HepG2 (cell line): ENCODE measurements around the gene KANSL1. TPM values are rescaled to one million over a fixed set of nuclear protein-coding genes. Genes with fewer than 3 reads are reported as not detected.

Source experiments
- HHEX ChIP-seq: IDR thresholded peaks from 2 replicates; pipeline ENCODE4 v1.6.1; 2016; ENCODE audit warnings: control low read depth
- MXD4 ChIP-seq: IDR thresholded peaks from 2 replicates; pipeline ENCODE4 v1.6.1; 2016; ENCODE audit warnings: mild to moderate bottlenecking, missing biosample characterization, missing genetic modification reagents
- MZF1 ChIP-seq: sonication (generic); formaldehyde crosslinking; IDR thresholded peaks from 2 replicates; pipeline ENCODE4 v1.8.1; 2023; ENCODE audit warnings: mild to moderate bottlenecking, missing genetic modification reagents, borderline replicate concordance
- RFX1 ChIP-seq: fragments of 450-650 bp; IDR thresholded peaks from 2 replicates; pipeline ENCODE4 v1.6.1; 2017
- SATB2 ChIP-seq: sonication (generic); formaldehyde crosslinking; IDR thresholded peaks from 2 replicates; pipeline ENCODE4 v1.5.0; 2020; ENCODE audit warnings: missing genetic modification reagents
- SYNCRIP ChIP-seq: fragments of 200-400 bp; formaldehyde crosslinking; IDR thresholded peaks from 2 replicates; pipeline ENCODE4 v1.6.1; 2018; ENCODE audit warnings: mild to moderate bottlenecking, low read depth, low read length; ENCODE audit not compliant: insufficient read depth
- TBP ChIP-seq: sonication (generic); formaldehyde crosslinking; IDR thresholded peaks from 2 replicates; pipeline ENCODE4 v1.5.0; 2020; ENCODE audit warnings: missing genetic modification reagents
- TOE1 ChIP-seq: sonication (generic); formaldehyde crosslinking; IDR thresholded peaks from 2 replicates; pipeline ENCODE4 v1.4.0; 2020; ENCODE audit warnings: mild to moderate bottlenecking, missing genetic modification reagents
- YY1 ChIP-seq: IDR thresholded peaks from 2 replicates; pipeline ENCODE4 v1.6.1; 2011; ENCODE audit warnings: low read length, low read depth, moderate library complexity, mild to moderate bottlenecking; ENCODE audit not compliant: insufficient read depth, insufficient replicate concordance
- ZNF12 ChIP-seq: sonication (generic); formaldehyde crosslinking; IDR thresholded peaks from 2 replicates; pipeline ENCODE4 v1.5.0; 2020; ENCODE audit warnings: missing genetic modification reagents
- ZNF780A ChIP-seq: sonication (generic); formaldehyde crosslinking; IDR thresholded peaks from 2 replicates; pipeline ENCODE4 v1.8.0; 2022; ENCODE audit warnings: mild to moderate bottlenecking, missing genetic modification reagents, moderate library complexity
- polyA plus RNA-seq, 8 experiments: library from polyadenylated mRNA; depleted of rRNA in 3 of 8; stranded (reverse) in 7 of 8; unstranded in 1 of 8; fragments of >200 nt; fragmentation: Illumina TruSeq in 4 of 8; extraction: Trizol in 4 of 8; gene quantifications; 2 replicates each; pipeline versions ENCODE4 v1.2.1 to v1.2.3, GENCODE V29; 2011 to 2016; ENCODE audit warnings: low read depth in 4 of 8, missing spikeins in 1 of 8, mixed read lengths in 1 of 8; ENCODE audit not compliant: insufficient read depth in 1 of 8
- total RNA-seq, 5 experiments: library from RNA; depleted of rRNA; stranded (reverse); fragments of >200 nt; fragmentation: Illumina TruSeq; extraction: Trizol; gene quantifications; 2 replicates each; pipeline ENCODE4 v1.2.3, GENCODE V29; 2016; ENCODE audit warnings: low read depth in 1 of 5
- TF ChIP-seq, protein P1 (sequence below): sonication (generic); formaldehyde crosslinking; IDR thresholded peaks from 2 replicates; pipeline ENCODE4 v1.5.0; 2020; ENCODE audit warnings: missing genetic modification reagents
- TF ChIP-seq, protein P2 (sequence below): sonication (generic); formaldehyde crosslinking; IDR thresholded peaks from 2 replicates; pipeline ENCODE4 v1.4.0; 2020; ENCODE audit warnings: missing genetic modification reagents
- TF ChIP-seq, protein P3 (sequence below): IDR thresholded peaks from 2 replicates; pipeline ENCODE4 v1.6.1; 2016; ENCODE audit warnings: low read depth, borderline replicate concordance
- TF ChIP-seq, protein P4 (sequence below): sonication (generic); formaldehyde crosslinking; IDR thresholded peaks from 2 replicates; pipeline ENCODE4 v1.5.0; 2020; ENCODE audit warnings: mild to moderate bottlenecking, missing genetic modification reagents, moderate library complexity
- TF ChIP-seq, protein P5 (sequence below): sonication (generic); formaldehyde crosslinking; IDR thresholded peaks from 2 replicates; pipeline ENCODE4 v1.4.0; 2020; ENCODE audit warnings: mild to moderate bottlenecking, missing genetic modification reagents
- TF ChIP-seq, protein P6 (sequence below): sonication (generic); formaldehyde crosslinking; IDR thresholded peaks from 2 replicates; pipeline ENCODE4 v1.4.0; 2020; ENCODE audit warnings: missing genetic modification reagents

KANSL1 gene
- total and polyA plus RNA-seq, 2 of the 13 experiments (the other 11 are each of a cell fraction or from before 2014, with no cell fraction given) = 24.0 to 59.6 TPM

DNA sequence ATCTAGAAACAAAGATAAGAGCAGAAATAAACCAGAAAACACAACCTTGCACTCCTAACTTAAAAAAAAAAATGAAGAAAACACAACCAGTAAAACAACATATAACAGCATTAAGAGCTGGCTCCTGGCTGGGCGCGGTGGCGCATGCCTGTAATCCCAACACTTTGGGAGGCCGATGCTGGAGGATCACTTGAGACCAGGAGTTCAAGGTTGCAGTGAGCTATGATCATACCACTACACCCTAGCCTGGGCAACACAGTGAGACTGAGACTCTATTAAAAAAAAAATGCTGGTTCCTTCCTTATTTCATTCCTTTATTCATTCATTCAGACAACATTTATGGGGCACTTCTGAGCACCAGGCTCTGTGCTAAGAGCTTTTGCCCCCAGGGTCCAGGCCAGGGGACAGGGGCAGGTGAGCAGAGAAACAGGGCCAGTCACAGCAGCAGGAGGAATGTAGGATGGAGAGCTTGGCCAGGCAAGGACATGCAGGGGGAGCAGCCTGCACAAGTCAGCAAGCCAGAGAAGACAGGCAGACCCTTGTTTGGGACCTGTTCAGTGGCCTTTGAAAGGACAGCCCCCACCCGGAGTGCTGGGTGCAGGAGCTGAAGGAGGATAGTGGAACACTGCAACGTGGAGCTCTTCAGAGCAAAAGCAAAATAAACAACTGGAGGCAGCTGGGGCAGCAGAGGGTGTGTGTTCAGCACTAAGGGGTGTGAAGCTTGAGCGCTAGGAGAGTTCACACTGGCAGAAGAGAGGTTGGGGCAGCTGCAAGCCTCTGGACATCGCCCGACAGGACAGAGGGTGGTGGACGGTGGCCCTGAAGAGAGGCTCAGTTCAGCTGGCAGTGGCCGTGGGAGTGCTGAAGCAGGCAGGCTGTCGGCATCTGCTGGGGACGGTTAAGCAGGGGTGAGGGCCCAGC lies 191.6 kb downstream of the KANSL1 start (continued):
- TF ChIP-seq, protein P1, sequence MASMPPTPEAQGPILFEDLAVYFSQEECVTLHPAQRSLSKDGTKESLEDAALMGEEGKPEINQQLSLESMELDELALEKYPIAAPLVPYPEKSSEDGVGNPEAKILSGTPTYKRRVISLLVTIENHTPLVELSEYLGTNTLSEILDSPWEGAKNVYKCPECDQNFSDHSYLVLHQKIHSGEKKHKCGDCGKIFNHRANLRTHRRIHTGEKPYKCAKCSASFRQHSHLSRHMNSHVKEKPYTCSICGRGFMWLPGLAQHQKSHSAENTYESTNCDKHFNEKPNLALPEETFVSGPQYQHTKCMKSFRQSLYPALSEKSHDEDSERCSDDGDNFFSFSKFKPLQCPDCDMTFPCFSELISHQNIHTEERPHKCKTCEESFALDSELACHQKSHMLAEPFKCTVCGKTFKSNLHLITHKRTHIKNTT (CRISPR knock-in tag) = no peak
- no peak for TF ChIP-seq ZNF12 (CRISPR knock-in tag)
- TF ChIP-seq, protein P2, sequence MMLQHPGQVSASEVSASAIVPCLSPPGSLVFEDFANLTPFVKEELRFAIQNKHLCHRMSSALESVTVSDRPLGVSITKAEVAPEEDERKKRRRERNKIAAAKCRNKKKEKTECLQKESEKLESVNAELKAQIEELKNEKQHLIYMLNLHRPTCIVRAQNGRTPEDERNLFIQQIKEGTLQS (CRISPR knock-in tag) = no peak
- 0 out of 2 replicates have a peak, but pooled peaks have one; percentile 11 for TF ChIP-seq MXD4 (CRISPR knock-in tag)
- TF ChIP-seq RFX1 = no peak
- TF ChIP-seq, protein P3, sequence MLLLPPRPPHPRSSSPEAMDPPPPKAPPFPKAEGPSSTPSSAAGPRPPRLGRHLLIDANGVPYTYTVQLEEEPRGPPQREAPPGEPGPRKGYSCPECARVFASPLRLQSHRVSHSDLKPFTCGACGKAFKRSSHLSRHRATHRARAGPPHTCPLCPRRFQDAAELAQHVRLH (CRISPR knock-in tag) = no peak
- TF ChIP-seq MZF1 (CRISPR knock-in tag) = 0 out of 2 replicates have a peak, but pooled peaks have one; percentile 21
- TF ChIP-seq SATB2 (CRISPR knock-in tag) = no peak
- TF ChIP-seq ZNF780A (CRISPR knock-in tag) = no peak
- no peak for TF ChIP-seq TBP (CRISPR knock-in tag)
- TF ChIP-seq, protein P4, sequence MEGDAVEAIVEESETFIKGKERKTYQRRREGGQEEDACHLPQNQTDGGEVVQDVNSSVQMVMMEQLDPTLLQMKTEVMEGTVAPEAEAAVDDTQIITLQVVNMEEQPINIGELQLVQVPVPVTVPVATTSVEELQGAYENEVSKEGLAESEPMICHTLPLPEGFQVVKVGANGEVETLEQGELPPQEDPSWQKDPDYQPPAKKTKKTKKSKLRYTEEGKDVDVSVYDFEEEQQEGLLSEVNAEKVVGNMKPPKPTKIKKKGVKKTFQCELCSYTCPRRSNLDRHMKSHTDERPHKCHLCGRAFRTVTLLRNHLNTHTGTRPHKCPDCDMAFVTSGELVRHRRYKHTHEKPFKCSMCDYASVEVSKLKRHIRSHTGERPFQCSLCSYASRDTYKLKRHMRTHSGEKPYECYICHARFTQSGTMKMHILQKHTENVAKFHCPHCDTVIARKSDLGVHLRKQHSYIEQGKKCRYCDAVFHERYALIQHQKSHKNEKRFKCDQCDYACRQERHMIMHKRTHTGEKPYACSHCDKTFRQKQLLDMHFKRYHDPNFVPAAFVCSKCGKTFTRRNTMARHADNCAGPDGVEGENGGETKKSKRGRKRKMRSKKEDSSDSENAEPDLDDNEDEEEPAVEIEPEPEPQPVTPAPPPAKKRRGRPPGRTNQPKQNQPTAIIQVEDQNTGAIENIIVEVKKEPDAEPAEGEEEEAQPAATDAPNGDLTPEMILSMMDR (CRISPR knock-in tag) = no peak
- TF ChIP-seq TOE1 (CRISPR knock-in tag) = no peak
- TF ChIP-seq, protein P5, sequence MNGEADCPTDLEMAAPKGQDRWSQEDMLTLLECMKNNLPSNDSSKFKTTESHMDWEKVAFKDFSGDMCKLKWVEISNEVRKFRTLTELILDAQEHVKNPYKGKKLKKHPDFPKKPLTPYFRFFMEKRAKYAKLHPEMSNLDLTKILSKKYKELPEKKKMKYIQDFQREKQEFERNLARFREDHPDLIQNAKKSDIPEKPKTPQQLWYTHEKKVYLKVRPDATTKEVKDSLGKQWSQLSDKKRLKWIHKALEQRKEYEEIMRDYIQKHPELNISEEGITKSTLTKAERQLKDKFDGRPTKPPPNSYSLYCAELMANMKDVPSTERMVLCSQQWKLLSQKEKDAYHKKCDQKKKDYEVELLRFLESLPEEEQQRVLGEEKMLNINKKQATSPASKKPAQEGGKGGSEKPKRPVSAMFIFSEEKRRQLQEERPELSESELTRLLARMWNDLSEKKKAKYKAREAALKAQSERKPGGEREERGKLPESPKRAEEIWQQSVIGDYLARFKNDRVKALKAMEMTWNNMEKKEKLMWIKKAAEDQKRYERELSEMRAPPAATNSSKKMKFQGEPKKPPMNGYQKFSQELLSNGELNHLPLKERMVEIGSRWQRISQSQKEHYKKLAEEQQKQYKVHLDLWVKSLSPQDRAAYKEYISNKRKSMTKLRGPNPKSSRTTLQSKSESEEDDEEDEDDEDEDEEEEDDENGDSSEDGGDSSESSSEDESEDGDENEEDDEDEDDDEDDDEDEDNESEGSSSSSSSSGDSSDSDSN = 0 out of 2 replicates have a peak, but pooled peaks have one; percentile 36
- TF ChIP-seq, protein P6, sequence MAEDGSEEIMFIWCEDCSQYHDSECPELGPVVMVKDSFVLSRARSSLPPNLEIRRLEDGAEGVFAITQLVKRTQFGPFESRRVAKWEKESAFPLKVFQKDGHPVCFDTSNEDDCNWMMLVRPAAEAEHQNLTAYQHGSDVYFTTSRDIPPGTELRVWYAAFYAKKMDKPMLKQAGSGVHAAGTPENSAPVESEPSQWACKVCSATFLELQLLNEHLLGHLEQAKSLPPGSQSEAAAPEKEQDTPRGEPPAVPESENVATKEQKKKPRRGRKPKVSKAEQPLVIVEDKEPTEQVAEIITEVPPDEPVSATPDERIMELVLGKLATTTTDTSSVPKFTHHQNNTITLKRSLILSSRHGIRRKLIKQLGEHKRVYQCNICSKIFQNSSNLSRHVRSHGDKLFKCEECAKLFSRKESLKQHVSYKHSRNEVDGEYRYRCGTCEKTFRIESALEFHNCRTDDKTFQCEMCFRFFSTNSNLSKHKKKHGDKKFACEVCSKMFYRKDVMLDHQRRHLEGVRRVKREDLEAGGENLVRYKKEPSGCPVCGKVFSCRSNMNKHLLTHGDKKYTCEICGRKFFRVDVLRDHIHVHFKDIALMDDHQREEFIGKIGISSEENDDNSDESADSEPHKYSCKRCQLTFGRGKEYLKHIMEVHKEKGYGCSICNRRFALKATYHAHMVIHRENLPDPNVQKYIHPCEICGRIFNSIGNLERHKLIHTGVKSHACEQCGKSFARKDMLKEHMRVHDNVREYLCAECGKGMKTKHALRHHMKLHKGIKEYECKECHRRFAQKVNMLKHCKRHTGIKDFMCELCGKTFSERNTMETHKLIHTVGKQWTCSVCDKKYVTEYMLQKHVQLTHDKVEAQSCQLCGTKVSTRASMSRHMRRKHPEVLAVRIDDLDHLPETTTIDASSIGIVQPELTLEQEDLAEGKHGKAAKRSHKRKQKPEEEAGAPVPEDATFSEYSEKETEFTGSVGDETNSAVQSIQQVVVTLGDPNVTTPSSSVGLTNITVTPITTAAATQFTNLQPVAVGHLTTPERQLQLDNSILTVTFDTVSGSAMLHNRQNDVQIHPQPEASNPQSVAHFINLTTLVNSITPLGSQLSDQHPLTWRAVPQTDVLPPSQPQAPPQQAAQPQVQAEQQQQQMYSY (CRISPR knock-in tag) = no peak
- no peak for TF ChIP-seq SYNCRIP
- no peak for TF ChIP-seq YY1
- no peak for TF ChIP-seq HHEX (CRISPR knock-in tag)
